Measurements from ENCODE around the gene ALX3. TPM values are rescaled to one million over a fixed set of nuclear protein-coding genes. Genes with fewer than 3 reads are reported as not detected.

The ALX3 gene
- total RNA-seq, 2 experiments from 2014 or later = not detected

GRCh38 chr1:110038271-110038670, 32.2 kb downstream of the ALX3 start:
- Histone ChIP-seq H3K4me2 (ENCODE audit: low read length) (no peak overlapping the region), H3K9me2 (ENCODE audit: insufficient read depth, low read length) (no peaks in the 10 kb centered on the region), H3K36me3 (ENCODE audit: insufficient read depth, low read length) (peaks cover 65% of the 10 kb centered on the region), H3K4me1 (ENCODE audit: insufficient read depth, low read length, poor library complexity, severe bottlenecking) (peaks cover 18% of the 10 kb centered on the region), H3K79me2 (ENCODE audit: insufficient read depth, low read depth, low read length) (peaks cover 31% of the 10 kb centered on the region), H3K9me3 (ENCODE audit: low read length) (no peaks in the 10 kb centered on the region), H4K20me1 (ENCODE audit: insufficient read depth, low read length) (no peaks in the 10 kb centered on the region), H2AFZ (ENCODE audit: low read length) (no peak overlapping the region), H3K4me3 (ENCODE audit: low read depth, low read length, poor library complexity, severe bottlenecking) (no peak overlapping the region), H3K27ac (ENCODE audit: low read depth, low read length, poor library complexity, severe bottlenecking) (no peak overlapping the region)
- POLR2A ChIA-PET = interaction anchor here (0.6 kb wide), 1 partner anchor 1188 kb away, joined by 4 read pairs; no protein-coding TSS in a partner anchor
- BruUV-seq (replicated peaks) = no TSS peak
- TF ChIP-seq CTCF (conservative IDR thresholded peaks at IDR 0.05; ENCODE audit: low read length) (no peak), EZH2phosphoT487 (IDR thresholded peaks at IDR 0.05; ENCODE audit: borderline replicate concordance, low read depth, low read length) (no peak)
- CTCF ChIA-PET (ENCODE audit: unreplicated experiment) = no interaction called here
- no peak for DNase-seq (ENCODE audit: low spot score)
- intact Hi-C loops (cut with micrococcal nuclease; ENCODE audit: unreplicated experiment) = no loop called here

GRCh38 chr1:110035236-110035752, 35.2 kb downstream of the ALX3 start:
- CTCF ChIA-PET (ENCODE audit: unreplicated experiment) = interaction anchor here (0.7 to 1.0 kb wide), 3 partner anchors 17 to 77 kb away, joined by 3 to 7 read pairs (median 6); no protein-coding TSS in a partner anchor
- Histone ChIP-seq H3K4me1 (ENCODE audit: insufficient read depth, low read length, poor library complexity, severe bottlenecking) (peaks cover 35% of the 10 kb centered on the region), H3K4me3 (ENCODE audit: low read depth, low read length, poor library complexity, severe bottlenecking) (peak overlapping the region; percentile 95), H3K27ac (ENCODE audit: low read depth, low read length, poor library complexity, severe bottlenecking) (peak overlapping the region; percentile 43), H3K79me2 (ENCODE audit: insufficient read depth, low read depth, low read length) (peaks cover 31% of the 10 kb centered on the region), H2AFZ (ENCODE audit: low read length) (peak overlapping the region; percentile 85; the same call in 1 of the 2 replicates), H3K9me3 (ENCODE audit: low read length) (no peaks in the 10 kb centered on the region), H3K4me2 (ENCODE audit: low read length) (peak overlapping the region; percentile 86), H3K9me2 (ENCODE audit: insufficient read depth, low read length) (no peaks in the 10 kb centered on the region), H3K36me3 (ENCODE audit: insufficient read depth, low read length) (peaks cover 35% of the 10 kb centered on the region), H4K20me1 (ENCODE audit: insufficient read depth, low read length) (no peaks in the 10 kb centered on the region)
- TF ChIP-seq EZH2phosphoT487 (IDR thresholded peaks at IDR 0.05; ENCODE audit: borderline replicate concordance, low read depth, low read length) = no peak
- no peak for TF ChIP-seq CTCF (conservative IDR thresholded peaks at IDR 0.05; ENCODE audit: low read length)
- intact Hi-C loops (cut with micrococcal nuclease; ENCODE audit: unreplicated experiment) = no loop called here
- no peak for DNase-seq (ENCODE audit: low spot score)
- BruUV-seq (replicated peaks) = no TSS peak
- POLR2A ChIA-PET = interaction anchor here (1.0 to 1.8 kb wide), 7 partner anchors 9 to 487 kb away, joined by 3 to 7 read pairs (median 3); partner anchors contain the start of genes GNAI3 and RBM15

Measured in OCI-LY7 (cell line).